Right kidney (tissue), 1 donor: Measurements from ENCODE around the gene CARS1.
"Not testable (repeated sequence)": the region's sequence is repeated elsewhere in the genome, so short reads cannot be mapped to it uniquely, and the experiment has no call there.

Experiments used
- DNase-seq: peaks from one replicate; pipeline ENCODE4 v3.0.0-alpha.2; 2016

CARS1 gene

DNA sequence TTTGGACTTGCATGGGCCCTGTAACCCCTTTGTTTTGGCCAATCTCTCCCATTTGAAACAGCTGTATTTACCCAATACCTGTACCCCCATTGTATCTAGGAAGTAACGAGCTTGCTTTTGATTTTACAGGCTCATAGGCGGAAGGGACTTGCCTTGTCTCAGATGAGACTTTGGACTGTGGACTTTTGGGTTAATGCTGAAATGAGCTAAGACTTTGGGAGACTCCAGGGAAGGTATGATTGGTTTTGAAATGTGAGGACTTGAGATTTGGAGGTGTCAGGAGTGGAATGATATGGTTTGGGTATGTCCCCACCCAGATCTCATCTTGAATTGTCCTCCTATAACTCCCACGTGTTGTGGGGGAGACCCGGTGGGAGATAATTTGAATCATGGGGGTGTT is 6.2 kb upstream of the CARS1 start:
- DNase-seq, result not testable (repeated sequence)

DNA sequence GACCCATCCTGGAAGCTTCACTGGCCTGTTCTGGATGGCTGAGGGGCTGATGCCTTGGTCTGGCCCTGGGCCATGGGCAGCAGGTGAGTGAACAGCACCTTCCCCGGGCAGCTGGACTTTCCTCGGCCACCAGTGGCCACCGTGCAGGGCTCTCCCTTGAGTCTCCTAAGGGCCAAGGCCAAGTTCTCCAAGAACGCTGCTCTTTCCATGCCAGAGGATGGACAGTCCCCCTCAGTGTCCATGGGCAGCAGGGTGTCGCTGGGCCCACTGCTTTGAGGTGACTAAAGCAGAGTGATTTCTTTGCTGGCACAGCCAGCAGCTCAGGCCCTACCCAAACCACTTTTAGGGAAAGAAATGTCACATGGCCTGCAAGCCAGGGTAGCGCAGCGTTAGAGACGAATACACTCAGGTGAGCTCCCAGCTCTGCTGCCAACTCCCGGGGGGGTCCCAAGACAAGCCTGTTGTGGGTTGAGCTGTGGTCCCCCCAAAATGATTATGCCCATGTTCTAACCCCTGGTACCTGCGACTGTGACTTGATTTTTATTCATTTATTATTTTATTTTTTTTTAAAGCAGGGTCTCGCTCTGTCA is 3.3 kb upstream of the CARS1 start:
- DNase-seq, result no peak

DNA sequence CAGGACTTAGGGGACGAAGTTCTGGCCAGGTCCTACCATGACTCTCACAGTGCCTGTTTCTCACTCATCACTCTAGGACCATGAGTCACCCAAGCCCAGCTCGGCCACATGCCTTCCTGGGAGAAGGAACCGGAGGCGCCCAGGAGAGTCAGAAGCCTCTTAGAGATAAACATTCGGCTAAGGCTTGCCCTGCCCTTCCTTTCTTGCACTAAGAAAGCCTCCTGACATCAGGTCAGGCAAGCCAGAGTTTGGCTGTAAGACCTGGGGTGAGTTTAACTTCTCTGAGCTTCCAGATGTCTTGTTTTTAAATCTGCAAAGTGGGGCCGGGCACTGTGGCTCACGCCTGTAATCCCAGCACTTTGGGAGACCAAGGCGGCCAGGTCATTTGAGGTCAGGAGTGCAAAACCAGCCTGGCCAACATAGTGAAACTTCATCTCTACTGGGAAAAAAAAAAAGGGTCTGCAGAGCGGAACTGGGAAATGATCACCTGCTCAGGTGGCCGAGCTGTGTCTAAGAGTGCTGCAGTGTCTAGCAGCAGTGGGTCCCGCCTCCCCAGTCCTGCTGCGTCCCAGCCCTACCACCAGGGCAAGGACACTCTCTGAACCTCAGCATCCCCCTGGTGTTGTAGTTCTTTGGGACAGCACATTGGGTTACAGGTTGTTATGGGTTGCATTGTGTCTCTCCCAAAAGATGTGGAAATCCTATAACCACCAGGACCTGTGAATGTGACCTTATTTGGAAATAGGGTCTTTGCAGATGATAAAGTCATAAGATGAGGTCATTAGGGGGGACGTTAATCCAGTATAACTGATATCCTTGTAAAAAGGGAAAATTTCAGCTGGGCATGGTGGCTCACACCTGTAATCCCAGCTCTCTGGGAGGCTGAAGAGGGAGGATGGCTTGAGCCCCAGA is 1.8 kb upstream of the CARS1 start:
- no peak for DNase-seq

DNA sequence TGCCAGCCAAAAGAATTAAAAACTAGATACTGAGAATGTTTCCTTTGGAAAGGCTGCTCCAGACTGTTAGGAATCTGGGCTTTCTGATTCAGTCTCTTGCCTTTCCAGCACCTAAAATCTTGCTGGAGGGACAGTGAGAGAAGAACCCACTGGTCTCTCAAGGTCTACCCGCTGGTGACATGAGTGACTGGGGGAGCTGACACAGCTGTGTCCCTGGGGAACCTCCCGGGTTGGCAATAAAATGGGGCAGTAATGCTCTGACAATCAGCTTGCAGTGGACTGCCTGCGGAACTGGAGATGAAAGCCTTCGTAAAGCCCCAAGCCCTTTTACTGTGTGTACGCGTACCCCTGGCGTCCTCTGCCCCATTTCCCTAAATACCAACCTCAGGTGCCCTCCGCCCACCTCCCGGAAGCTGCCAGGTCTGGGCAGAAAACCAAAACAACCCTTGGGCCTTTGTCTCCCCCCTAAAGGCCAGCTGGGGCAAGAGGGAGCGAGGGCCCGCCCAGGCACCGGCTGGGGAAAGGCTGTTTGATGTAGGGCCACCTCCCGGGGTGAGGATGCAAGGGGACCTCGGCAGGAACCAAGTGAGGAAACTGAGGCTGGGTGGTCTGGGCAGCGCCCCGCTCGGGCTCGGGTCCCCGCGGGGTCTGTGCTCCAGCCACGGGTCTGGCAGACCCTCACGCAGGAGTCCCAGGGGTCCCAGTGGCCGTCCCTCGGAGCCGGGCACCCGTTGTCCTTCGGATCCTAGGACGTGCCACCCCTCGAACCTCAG is 741 bp downstream of the CARS1 start:
- no peak for DNase-seq

DNA sequence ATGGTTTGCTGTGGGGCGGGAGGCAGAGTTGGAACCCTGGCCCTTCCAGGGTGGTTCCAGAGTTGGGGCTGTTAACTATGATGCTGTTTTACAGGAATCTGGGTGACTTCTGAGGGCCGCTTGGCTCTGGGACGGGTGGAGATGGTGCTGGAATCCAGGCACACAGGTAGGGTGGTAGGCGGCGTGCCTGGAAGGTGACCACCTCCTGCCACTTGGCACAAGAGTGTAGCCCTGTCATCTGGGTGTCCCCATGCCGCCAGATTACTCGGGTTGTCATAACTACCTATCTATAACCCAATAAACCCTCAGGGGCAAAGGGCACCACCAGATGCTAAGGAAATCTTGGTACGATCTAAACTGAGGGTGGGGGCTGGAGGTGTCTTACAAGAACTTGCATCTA is 1.3 kb downstream of the CARS1 start:
- no peak for DNase-seq

DNA sequence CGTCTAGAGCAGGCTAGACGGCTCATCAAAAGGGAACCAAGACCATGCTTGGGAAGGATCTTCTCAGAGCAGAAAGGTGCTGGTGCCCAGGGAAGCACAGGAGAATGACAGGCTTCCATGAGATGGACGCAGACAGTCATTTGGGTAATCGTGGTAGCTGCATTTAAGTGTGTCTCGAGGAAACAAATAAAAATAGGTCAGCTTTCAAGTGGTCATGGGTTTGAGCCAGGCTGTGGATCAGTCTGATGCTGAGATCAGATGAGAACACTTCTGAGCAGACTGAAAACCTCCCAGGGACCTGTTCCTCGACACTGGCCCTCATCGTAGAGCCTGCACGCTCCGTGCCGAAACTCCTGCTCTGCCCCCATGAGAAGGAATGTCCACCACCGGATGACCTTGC is 4.7 kb downstream of the CARS1 start:
- no peak for DNase-seq

DNA sequence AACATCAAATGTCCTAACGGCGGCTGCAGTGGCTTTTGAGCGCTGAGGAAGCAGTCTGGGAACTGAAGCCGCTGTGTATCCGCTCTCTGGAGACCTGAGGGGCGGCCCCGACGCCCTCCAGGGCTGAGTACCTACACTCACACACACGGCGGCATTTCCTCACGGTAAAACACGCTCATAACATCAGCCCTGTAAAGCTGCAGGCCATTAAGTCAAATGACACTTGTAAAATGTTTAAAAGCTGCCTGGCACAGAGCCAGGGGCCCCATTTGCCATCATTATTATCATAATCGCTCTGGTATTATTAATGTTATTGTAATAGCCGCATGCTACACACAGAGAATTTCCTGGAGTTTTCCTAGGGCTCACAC is 5.1 kb downstream of the CARS1 start:
- no peak for DNase-seq

DNA sequence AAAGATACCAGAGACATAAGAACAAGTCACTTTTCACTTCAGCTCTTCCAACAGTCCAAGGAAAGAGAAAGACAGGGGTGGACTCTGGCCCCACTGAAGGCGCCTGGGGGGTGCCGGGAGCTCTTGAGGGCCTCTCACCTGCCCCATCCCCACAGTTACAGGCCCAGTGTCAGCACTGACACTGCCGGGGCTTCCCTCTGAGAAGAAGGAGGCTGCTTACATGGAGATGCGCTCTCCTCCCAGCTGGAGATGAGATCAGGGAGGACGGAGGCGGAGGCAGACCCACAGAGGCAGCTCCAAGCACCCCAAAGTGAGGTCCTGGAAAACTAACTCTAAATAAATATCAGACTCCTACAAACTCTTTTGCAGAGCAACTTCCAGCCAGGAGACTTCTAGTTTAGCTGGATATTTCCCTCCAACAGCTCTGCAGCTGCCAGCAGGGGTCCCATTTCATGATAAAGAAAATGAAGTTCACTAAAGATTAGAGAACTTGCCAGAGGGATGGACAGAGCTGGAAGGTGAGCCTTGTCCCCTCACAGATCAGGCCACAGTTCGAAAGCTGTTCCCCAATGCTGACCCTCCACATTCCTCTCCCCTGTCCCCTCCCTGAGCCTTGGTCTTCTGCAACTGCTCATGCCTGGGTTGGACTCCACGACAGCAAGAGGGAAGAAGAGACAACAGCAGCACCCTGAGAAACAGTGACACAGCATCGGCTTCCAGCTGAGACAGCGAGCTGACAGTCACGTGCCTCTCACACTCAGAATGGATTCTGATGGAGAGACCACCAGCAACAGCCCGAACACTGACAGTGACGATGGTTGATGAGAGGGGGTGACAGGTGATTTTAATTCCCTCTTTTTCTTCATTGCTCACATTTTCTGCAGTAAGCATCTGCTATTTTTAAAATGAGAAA is 5.8 kb downstream of the CARS1 start:
- no peak for DNase-seq

DNA sequence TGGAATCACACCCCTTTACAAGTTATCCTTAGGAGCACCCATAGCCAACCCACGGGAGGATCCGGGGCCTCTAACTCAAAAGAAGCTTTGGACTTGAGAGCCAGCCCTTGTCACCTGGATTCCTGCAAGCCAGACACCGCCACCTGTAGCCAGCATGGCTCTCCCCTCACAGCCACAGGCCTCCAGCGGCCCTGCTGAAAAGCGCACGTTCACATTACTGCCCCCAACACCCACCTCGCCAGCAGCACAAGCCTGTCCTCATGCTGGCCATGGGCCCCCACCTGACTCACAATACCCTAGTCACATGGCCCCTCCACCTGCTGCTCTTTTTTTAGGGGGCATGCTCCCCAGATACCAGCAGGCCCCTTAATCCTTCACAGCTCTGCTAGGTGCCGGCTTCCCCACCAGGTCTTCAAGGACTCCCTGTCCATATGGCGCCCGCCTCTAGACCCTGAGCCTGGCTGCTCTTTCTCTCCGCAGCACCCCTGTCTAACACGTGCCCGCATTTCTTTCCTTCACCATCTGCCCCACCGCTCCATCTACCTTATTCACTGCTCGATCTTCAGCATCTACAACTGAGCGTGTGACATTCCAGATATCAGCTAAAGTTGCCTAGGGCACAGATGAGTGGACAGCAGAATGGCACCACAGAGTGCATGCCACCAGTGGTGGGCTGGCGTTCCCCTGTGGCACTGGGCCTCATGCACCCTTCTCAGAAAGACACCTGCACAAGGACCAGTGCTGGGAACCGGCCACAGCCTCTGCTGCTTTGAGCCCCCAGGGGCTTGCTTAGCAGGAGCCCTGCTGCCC is 6.6 kb downstream of the CARS1 start:
- DNase-seq, result no peak

DNA sequence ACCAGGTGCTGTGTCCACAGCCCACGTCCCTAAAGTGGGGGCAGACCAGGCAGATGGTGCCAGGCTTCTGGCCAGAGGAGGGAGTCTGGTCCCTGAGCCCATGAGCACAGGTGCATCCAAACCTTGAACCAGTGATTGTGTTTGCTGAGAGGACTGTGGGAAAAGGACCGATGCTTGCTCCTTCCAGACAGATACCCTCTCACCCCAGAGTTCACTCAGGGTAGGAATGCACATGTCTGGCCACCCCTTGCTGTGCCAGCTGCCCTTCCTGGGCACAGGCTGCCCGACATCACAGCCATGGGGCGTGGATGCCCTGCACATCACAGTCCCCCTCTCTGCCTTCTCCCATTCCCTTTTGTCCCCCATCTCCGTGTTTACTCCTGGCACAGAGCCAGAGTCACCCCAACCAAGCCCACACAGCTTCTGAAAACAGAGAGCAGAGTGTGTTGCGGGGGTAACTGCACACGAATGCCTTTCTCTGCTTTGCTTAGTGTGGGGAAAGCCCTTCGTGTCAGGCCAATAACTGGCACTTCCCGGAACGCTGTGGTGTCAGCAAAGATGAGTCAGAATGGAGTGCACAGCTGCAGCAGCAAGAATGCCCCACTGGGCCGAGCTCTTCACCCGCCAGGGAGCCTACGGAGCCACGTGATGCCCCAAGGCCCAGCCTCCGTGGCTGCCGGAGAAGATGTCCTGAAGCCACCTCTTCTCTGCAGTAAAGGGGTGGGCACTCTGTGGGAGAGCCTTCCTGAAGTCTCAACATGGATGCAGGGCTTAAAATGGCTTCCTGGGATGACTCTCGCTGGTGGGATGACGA is 7.6 kb downstream of the CARS1 start:
- no peak for DNase-seq

DNA sequence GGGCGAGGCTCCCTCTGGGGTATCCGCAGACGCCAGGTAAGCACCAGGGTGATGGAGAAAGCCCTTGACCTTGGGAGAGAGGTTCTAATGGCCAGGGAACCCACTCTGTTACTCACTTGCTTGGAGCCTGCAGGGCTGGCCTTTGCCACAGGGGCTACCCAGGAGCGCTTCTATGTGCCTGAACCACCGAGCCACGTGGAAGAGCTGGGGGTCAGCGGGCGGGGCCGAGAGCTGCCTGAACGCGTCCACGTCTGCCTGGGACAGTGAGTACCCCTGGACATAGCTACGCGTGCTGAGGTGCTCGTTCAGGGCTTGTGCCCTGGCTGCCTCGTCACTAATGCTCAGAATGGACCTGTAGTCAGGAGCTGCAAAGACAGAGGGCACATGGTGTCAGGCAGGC is 9.6 kb downstream of the CARS1 start:
- no peak for DNase-seq

DNA sequence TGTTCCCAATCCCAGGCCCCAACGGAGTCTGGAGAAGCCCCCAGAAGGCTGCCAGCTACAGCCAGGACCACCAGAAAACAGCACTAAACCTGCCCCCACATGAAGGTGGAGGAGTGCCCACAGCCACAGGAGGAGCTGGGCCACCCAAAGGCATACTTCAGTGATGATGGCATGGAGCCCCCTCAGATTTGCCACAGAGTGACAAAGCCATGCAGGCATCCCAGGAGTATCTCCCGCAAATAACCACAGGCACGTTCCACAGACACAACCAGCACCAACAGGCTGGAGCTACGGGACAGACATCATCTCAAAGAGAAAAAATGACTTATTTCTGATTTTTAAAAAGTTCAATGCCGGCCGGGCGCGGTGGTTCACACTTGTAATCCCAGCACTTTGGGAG is 10.6 kb downstream of the CARS1 start:
- DNase-seq, result no peak

DNA sequence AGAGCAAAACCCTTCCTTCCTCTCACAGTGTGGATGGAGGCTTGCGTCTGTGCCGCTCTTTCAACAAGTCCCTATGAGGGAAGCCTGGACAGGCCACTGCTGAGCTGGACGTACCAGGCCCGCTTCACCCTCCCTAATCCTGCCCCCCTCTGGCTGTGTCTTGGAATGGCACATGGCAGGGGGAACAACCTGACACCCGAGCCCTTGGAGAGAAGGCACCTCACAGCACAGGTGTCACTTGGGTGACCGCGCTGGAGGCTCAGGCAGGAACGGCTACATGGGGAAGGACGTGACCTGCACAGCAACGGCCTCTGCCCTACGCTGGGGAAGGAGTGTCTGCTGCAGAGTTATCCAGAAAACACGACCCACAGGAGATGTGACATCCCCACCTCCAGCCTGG is 11.0 kb downstream of the CARS1 start:
- no peak for DNase-seq

DNA sequence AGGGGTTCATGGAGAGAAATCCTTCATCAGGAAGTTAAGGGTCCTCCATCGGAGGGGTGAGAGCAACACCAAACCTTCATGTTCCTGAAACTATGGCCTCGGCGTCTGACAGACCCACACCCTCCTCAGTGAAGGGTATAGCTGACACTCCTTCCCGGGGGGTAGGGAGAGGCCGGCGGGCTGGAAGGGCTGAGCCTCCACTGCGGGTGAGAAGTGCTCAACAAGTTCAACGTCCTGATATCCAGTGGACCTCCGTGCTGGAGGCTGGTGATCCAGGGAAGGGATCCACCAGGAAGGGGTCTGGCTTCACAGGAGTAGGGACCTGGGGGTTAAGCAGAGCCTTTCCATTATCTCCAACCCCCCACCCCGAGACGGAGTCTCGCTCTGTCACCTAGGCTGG is 12.3 kb downstream of the CARS1 start:
- no peak for DNase-seq

DNA sequence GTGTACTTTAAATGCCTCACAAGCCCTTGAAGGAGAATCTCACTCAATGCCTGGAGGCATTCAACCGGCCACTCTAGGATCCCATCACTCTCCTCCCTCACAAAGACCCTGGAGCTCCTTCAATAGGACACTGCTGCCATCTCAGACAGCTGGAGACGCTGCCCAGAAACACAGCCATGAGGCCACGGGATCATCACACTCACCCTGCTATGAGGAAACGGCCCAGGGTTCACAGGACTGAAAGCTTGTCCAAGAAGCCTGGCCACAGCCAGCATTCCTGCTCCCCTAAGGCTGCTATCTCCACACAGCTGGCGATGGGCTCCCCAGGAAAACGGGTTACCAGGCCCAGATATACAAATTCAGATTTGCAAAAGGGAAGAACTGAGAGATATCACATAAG is 13.2 kb downstream of the CARS1 start:
- no peak for DNase-seq

DNA sequence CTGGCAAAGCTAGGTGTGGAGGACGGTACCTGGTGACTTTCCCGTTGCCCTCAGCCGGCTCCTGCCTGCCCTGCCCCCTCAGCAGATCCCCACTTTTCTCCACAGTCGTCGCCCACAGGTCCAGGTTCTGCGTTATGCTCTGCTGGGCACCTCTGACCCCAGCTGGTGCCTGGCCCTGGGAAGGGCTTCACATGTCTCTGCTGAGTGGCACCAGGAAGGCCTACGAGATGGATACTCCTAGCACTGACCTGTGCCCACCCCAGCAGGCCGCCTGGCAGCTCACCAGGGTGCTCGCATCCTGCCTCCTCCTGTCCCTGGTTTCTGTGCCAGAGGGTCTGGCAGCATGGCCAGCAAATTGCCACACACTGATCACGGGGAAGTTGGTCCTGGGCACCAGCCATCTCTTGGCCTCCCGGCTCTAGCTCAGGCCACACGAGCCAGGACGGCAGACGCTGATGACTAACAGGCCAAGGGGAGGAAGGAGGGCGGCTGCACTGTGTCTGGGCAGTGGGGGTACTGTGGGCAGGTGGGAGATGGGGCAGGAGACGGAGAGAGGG is 13.8 kb downstream of the CARS1 start:
- no peak for DNase-seq

DNA sequence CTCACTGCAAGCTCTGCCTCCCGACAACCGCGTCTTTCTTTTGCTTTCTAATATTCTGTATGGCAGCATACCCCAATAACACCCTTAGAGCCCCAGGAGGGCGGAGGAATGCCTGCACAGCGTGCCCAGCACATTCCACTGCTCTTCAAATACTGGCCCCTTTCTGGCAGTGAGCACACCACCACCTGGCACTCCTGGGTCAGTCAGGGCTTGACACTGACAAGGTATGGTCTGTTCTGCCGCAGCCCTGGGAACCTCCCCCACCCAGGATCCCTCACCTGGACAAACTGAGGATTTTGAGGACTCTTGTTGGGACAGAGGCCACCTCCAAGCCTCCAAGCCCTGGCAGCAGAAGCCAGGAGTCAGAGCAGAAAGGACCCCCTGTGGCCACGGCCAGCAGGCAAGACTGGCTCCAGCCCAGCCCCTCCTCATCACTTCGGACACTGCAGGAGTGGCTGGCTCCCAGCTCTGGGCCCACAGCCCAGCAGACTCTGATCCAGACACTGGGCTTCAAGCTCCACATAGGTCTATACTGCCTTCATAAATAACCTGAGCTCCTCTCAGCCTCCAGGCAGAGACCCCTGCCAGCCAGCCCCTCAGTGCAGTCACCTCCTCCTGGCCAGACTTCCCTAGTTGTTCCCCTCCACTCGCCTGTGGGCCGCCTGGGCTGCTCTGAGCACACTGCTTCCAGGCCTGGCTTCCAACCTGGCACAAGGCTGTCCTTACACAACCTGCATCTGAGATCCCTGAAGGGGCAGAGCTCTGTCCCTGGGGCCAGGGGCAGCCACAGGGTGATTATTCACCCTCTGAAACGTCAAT is 14.5 kb downstream of the CARS1 start:
- no peak for DNase-seq

DNA sequence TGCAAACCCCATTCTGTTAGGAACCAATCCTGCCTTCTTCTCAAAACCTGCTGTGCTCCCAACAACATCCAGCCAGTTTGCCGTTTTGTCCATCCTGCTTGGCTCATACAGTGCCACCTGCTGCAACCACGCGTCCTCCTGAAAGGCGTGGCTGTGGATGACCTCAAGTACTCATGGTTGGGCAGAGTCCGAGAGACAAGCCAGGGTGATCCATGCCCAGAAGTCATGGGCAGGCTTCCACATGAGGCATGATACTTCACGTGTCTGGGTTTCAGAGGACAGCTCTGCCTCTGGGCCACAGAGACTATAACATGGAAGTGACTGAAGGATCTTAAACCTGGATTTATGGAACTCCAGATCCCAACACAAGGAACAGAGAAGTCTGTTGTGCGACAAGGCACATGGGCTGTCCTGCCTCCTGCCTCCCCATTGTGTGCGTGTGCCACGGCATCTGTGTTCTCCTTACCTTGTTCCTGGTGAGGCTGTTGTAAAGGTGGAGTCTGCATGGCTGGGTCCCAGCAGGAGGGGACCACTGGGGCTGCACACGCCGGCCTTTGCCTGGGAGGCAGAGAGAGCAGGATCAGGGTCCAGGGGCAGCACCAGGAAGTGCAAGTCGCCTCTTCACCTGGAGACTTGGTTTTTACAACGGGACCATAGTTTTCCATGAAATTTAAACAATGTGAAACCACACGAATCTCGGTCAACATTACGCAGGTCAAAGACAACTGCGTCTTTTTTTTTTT is 15.4 kb downstream of the CARS1 start:
- DNase-seq, result no peak

DNA sequence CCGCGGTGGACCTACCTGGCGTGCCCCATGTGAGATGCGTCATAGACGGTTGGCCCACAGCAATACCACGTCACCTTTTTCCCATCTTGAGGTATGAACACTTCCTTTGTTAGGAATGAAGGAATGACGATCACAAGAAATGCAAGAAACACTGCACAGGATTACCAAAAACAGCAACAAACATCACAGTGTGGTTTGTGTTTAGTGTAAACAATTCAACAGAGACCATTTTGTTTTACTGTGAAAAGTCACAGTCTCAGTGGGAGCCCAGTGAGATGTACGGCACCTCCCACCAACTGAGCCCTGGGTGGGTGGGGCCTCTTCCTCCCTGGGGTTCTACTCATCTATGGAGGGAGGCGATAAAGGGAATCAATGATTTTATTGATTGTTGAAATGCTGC is 16.3 kb downstream of the CARS1 start:
- no peak for DNase-seq
